BJ (cell line): ENCODE measurements around the gene PKNOX1. TPM values are rescaled to one million over a fixed set of nuclear protein-coding genes. Genes with fewer than 3 reads are reported as not detected.

Experiments
- CTCF ChIA-PET: fragments of 350-600 bp; formaldehyde crosslinking; extraction: SDS; loops from one replicate; lab custom pipeline; 2021; ENCODE audit warnings: antibody characterized with exemption, inconsistent platforms; lab: Yijun Ruan, JAX
- POLR2A ChIA-PET: fragments of 300-600 bp; sonication (Branson Sonifier 250); formaldehyde crosslinking; extraction: SDS; loops from one replicate; lab custom pipeline; 2021; ENCODE audit warnings: antibody characterized with exemption; lab: Charles Lee
- DNase-seq: peaks from one replicate; pipeline ENCODE4 v3.0.0-alpha.2; 2011; ENCODE audit warnings: low read depth
- H3K27me3 ChIP-seq: 2 replicates; pipeline ENCODE4 v1.6.0; 2011; ENCODE audit warnings: low read length; ENCODE audit not compliant: control insufficient read depth, insufficient read depth
- H3K36me3 ChIP-seq: 2 replicates; pipeline ENCODE4 v1.5.1; 2011; ENCODE audit warnings: low read length; ENCODE audit not compliant: control insufficient read depth, insufficient read depth
- H3K4me3 ChIP-seq: 2 replicates; pipeline ENCODE4 v1.5.1; 2011; ENCODE audit warnings: low read depth, mild to moderate bottlenecking, control low read depth, low read length
- CTCF ChIP-seq: IDR thresholded peaks from 2 replicates; pipeline ENCODE4 v1.5.1; 2011; ENCODE audit warnings: low read depth, mild to moderate bottlenecking, control low read depth, inconsistent platforms, low read length, moderate library complexity; ENCODE audit not compliant: insufficient read depth
- polyA plus RNA-seq: library from polyadenylated mRNA; depleted of rRNA; stranded (reverse); fragments of >200 nt; gene quantifications from 2 replicates; pipeline ENCODE4 v1.2.3, GENCODE V29; 2011

The PKNOX1 gene
- polyA plus RNA-seq, 1 experiment: 38.9 TPM

GRCh38 chr21:43025636-43026180, 51.3 kb downstream of the PKNOX1 start:
- peak; percentile 47 for DNase-seq
- no peak for TF ChIP-seq CTCF
- CTCF ChIA-PET: interaction anchor here (1.0 to 1.7 kb wide), 2 partner anchors 8 to 34 kb away, joined by 4 to 5 read pairs; no protein-coding TSS in a partner anchor
- no peaks in the 10 kb centered on the region for H3K27me3 ChIP-seq
- H3K36me3 ChIP-seq: peaks cover 19% of the 10 kb centered on the region
- no peak overlapping the region for H3K4me3 ChIP-seq
- POLR2A ChIA-PET: no interaction called here

- no peak for DNase-seq
- CTCF ChIA-PET: interaction anchor here (0.7 to 1.3 kb wide), 2 partner anchors 30 to 32 kb away, joined by 3 read pairs; no protein-coding TSS in a partner anchor
- POLR2A ChIA-PET: no interaction called here
Observed at GRCh38 chr21:43027846-43028731, 53.7 kb downstream of the PKNOX1 start.

GRCh38 chr21:43029785-43030184, 55.4 kb downstream of the PKNOX1 start:
- no peaks in the 10 kb centered on the region for H3K27me3 ChIP-seq
- CTCF ChIA-PET: interaction anchor here (0.6 kb wide), 1 partner anchor 151 kb away, joined by 3 read pairs; no protein-coding TSS in a partner anchor
- no peak overlapping the region for H3K4me3 ChIP-seq
- POLR2A ChIA-PET: no interaction called here
- H3K36me3 ChIP-seq: peaks cover 10% of the 10 kb centered on the region
- no peak for TF ChIP-seq CTCF
- DNase-seq: no peak

More at GRCh38 chr21:43027846-43028731, 53.7 kb downstream of the PKNOX1 start:
- Histone ChIP-seq H3K27me3 (no peaks in the 10 kb centered on the region), H3K4me3 (no peak overlapping the region), H3K36me3 (peaks cover 11% of the 10 kb centered on the region)
- no peak for TF ChIP-seq CTCF

GRCh38 chr21:43031121-43031619, 56.8 kb downstream of the PKNOX1 start:
- no peaks in the 10 kb centered on the region for H3K27me3 ChIP-seq
- TF ChIP-seq CTCF: no peak
- CTCF ChIA-PET: interaction anchor here (0.6 kb wide), 1 partner anchor 18 kb away, joined by 3 read pairs; no protein-coding TSS in a partner anchor

GRCh38 chr21:43034101-43034500, 59.7 kb downstream of the PKNOX1 start:
- Histone ChIP-seq H3K4me3 (no peak overlapping the region), H3K36me3 (peaks cover 6% of the 10 kb centered on the region), H3K27me3 (no peaks in the 10 kb centered on the region)
- ChIA-PET CTCF (interaction anchor here (1.3 kb wide), 1 partner anchor 9 kb away, joined by 5 read pairs; no protein-coding TSS in a partner anchor), POLR2A (no interaction called here)
- TF ChIP-seq CTCF: no peak
- no peak for DNase-seq

More at GRCh38 chr21:43031121-43031619, 56.8 kb downstream of the PKNOX1 start:
- no peak for DNase-seq
- Histone ChIP-seq H3K4me3 (no peak overlapping the region), H3K36me3 (peaks cover 10% of the 10 kb centered on the region)
- POLR2A ChIA-PET: no interaction called here
